Measurements from ENCODE around the gene RNH1.

DNA sequence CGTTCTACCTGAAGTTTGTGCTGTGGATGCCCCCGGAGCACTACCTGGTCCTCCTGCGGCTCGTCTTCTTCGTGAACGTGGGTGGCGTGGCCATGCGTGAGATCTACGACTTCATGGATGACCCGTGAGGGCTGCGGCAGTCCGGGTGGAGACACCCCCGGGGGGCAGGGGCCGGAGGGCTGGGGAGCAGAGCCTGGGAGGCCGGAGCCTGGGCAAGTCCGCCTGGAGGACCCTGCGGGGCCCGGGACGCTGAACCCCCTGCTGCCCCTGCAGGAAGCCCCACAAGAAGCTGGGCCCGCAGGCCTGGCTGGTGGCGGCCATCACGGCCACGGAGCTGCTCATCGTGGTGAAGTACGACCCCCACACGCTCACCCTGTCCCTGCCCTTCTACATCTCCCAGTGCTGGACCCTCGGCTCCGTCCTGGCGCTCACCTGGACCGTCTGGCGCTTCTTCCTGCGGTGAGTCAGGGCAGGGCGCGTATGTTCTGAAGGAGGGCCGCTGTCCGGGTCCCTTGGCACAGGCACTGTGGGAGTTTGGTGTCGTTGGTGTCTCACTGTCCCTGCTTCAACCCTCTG, 17.3 kb downstream of the RNH1 start:
- TF ChIP-seq, protein P1, sequence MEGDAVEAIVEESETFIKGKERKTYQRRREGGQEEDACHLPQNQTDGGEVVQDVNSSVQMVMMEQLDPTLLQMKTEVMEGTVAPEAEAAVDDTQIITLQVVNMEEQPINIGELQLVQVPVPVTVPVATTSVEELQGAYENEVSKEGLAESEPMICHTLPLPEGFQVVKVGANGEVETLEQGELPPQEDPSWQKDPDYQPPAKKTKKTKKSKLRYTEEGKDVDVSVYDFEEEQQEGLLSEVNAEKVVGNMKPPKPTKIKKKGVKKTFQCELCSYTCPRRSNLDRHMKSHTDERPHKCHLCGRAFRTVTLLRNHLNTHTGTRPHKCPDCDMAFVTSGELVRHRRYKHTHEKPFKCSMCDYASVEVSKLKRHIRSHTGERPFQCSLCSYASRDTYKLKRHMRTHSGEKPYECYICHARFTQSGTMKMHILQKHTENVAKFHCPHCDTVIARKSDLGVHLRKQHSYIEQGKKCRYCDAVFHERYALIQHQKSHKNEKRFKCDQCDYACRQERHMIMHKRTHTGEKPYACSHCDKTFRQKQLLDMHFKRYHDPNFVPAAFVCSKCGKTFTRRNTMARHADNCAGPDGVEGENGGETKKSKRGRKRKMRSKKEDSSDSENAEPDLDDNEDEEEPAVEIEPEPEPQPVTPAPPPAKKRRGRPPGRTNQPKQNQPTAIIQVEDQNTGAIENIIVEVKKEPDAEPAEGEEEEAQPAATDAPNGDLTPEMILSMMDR (IDR thresholded peaks at IDR 0.05; ENCODE audit: insufficient read depth, low read length, poor library complexity, severe bottlenecking), result no peak
- no peak for TF ChIP-seq EZH2phosphoT487 (conservative IDR thresholded peaks at IDR 0.05; ENCODE audit: low read length)
